Articular chondrocyte of knee joint (primary cell): ENCODE measurements around the gene LYL1. TPM values are rescaled to one million over a fixed set of nuclear protein-coding genes. Genes with fewer than 3 reads are reported as not detected.

Experiments
- total RNA-seq: library from RNA; depleted of rRNA; stranded (reverse); fragments of >200 nt; gene quantifications from 2 replicates; pipeline ENCODE4 v1.2.3, GENCODE V29; 2012

LYL1 gene
- total RNA-seq: 1.3 and 1.4 TPM in 2 replicates

DNA sequence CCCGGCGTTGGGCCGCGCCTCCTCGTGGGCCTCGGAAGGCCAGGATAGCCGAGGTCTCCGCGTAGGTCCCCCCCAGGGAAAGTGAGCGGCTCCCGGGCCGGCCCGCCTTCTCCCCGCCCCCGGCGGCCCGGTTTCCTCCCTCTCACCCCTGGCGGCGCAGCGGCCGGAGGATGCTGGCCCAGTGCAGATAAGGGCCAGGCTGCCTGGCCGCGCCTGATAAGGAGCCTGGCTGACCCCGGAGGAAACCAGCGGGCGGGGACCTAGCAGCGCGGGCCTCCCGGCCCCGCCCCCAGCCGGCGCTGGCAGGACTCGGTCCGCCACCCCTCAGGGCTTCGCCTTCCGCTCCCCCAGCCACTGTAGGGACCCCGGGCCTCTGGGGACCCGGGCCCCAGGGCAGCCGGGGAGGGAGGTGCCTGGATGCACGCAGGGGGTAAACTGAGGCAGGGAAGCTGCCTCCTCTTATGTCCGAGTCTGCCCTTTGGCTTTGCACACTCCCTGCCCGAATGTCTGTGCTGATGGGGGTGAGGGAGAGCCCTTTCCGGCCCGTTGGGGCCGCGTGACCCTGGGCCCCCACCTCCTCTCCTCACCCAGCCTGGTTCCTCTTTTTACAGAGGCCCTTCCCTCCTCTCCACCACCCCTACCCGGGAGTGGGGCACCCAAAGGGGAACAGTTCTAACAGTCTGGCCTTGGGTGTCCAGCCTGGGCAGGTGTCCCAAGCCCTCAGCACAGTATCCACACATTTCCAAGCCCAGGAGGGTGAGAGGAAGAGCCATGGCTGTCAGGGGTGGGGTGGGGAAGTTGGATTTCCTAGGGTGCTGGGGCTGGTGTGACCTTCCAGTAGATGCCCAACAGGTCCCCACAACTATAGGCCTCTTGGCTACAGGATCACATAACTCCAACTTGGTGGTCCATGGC is at the start of gene LYL1:
Gene LYL1, minus strand, starts transcription at position 193 of the 915 bp plus-strand sequence. CDS start 1,687 bp downstream, outside the sequence.

DNA sequence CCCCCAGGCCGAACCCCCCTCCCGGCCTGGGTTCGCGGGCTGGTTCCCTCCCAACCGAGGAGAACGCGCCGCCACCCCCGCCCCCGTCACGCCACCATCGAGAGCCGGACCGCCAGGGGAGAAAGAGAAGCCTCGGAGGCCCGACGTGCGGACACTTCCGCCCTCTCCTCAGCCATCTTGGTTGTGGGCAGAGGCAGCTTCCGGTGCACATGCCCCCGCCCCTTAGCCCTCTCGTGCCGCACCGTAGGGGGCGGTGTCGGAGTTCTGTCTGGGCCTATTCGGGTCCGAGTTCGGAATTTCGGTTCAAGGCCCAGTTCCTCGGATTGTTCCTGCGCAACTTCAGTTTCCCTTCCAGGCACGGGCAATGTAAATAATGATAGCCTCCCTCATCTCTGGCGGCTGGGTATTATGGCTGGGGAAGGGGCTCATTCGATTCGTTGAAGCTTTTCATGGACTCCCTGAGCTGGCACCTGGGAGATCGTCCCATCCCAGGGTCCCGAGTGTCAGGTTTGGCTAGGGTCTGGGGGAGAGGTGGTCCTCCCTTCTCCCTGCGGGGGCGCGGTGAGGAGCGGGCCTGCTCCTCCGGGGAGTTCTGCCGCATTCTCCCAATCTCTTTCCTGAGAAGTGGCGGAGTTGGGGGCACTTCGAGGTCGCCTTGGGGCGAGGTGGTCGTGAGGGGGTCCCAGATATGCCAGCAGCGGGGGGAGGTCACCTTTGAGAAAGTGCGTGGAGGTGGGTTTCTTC is 47.7 kb upstream of the LYL1 start, which contains the start of the genes IER2 and STX10:
Gene IER2, plus strand, starts transcription at position 225 of the 744 bp plus-strand sequence. CDS start 2,776 bp downstream, outside the sequence.
Gene STX10, minus strand, starts transcription at position 189 of the 744 bp plus-strand sequence. CDS start 202 bp downstream, outside the sequence.

GRCh38 chr19:13117772-13118423 is 15.2 kb upstream of the LYL1 start, which contains the start of gene NACC1:
Gene NACC1 (plus strand): TSS chr19:13118264. CDS start chr19:13135208, 16,944 bp downstream.

DNA sequence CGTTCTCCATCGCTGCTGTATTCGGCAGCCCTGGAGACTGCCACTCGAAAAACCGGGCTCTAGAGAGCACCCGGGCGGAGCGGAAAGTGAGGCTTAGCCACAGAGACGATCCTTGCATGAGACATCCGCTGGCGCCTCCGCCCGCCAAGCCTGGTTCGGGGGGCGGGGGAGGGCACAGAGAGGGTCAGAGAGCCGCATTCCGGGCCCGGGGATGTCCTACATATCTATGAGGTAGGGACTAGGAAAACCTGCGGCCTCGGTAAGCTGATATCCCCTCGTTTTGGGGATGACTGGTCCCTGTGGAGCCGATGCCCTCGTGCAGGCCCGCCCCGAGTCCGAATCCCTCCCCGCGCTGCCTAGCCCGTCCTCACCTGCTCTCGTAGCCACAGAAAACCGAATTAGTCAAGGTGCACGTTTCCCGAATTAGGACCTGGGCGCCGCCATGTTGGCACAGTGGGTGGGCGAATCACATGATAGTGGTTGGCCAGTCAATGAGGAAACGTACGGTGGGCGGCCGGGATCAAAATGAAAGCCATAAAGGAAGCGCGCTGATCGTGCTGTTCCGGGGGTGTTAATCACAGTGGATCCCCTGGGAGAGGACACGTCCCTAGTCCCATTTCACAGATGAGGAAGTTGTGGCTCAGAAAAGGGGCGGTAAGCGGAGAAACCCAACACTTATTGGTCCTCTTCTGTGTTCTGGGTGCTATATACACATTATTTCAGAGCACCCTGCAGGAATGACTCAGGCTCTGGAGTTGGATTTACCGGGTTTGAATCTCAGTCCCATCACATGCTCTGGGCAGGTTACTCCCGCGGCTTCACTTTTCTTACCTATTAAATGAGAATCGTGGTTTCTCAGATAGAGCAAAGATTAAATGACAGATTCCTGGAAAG is 13.9 kb upstream of the LYL1 start, which contains the start of gene TRMT1:
Gene TRMT1, minus strand, starts transcription at position 459 of the 894 bp plus-strand sequence. Its CDS starts 341 bp downstream, at position 118.

Other genes starting within 250 kb of the LYL1 start
- gene DNASE2, start 221.4 kb downstream of the LYL1 start, total RNA-seq: 33.2 and 36.1 TPM in 2 replicates
- gene KLF1, start 215.7 kb downstream of the LYL1 start, total RNA-seq: not detected in 2 replicates
- gene GCDH, start 211.7 kb downstream of the LYL1 start, total RNA-seq: 21.2 and 26.3 TPM in 2 replicates
- gene SYCE2, start 183.6 kb downstream of the LYL1 start, total RNA-seq: 0.22 TPM in 1 of 2 replicates, not detected in the other
- 28.4 and 31.1 TPM in 2 replicates for gene FARSA, start 169.1 kb downstream of the LYL1 start, total RNA-seq
- gene CALR, start 164.2 kb downstream of the LYL1 start, total RNA-seq: 2,132 and 2,659 TPM in 2 replicates
- 49.3 and 58.9 TPM in 2 replicates for gene RAD23A, start 157.0 kb downstream of the LYL1 start, total RNA-seq
- gene GADD45GIP1, start 145.6 kb downstream of the LYL1 start, total RNA-seq: 23.0 and 23.5 TPM in 2 replicates
- gene DAND5, start 133.3 kb downstream of the LYL1 start, total RNA-seq: 0.11 TPM in 1 of 2 replicates, not detected in the other
- gene NFIX, start 107.4 kb downstream of the LYL1 start, total RNA-seq: 137 and 150 TPM in 2 replicates
- gene TRMT1, start 13.9 kb upstream of the LYL1 start, total RNA-seq: 18.8 and 21.3 TPM in 2 replicates
- 37.5 and 39.7 TPM in 2 replicates for gene NACC1, start 15.4 kb upstream of the LYL1 start, total RNA-seq
- gene STX10, start 47.5 kb upstream of the LYL1 start, total RNA-seq: 49.4 and 55.1 TPM in 2 replicates
- gene IER2, start 47.6 kb upstream of the LYL1 start, total RNA-seq: 20.3 and 37.6 TPM in 2 replicates